LNCaP clone FGC (cell line): ENCODE data around the gene B3GNT7.
"Not testable (repeated sequence)": the region's sequence is repeated elsewhere in the genome, so short reads cannot be mapped to it uniquely, and the experiment has no call there.

Source experiments
- DNase-seq: peaks from one replicate; pipeline ENCODE4 v3.0.0-alpha.2; 2011; ENCODE audit warnings: low read depth
- H3K4me3 ChIP-seq: 2 replicates; pipeline ENCODE4 v1.5.1; 2011; ENCODE audit warnings: mild to moderate bottlenecking, low read depth, low read length, control low read depth
- CTCF ChIP-seq: IDR thresholded peaks from 2 replicates; pipeline ENCODE4 v1.5.1; 2012; ENCODE audit warnings: mild to moderate bottlenecking; ENCODE audit not compliant: control insufficient read depth, insufficient read depth; ENCODE audit errors: extremely low read depth

The B3GNT7 gene

GRCh38 chr2:231422056-231422455 is 26.5 kb downstream of the B3GNT7 start:
- DNase-seq: no peak
- no peak overlapping the region for H3K4me3 ChIP-seq
- no peak for TF ChIP-seq CTCF

- no peak for TF ChIP-seq CTCF
- no peak overlapping the region for H3K4me3 ChIP-seq
These were observed 27.7 kb downstream of the B3GNT7 start for GRCh38 chr2:231423176-231423575.

GRCh38 chr2:231425291-231425810 is 29.8 kb downstream of the B3GNT7 start:
- TF ChIP-seq CTCF: no peak

More at GRCh38 chr2:231423176-231423575, 27.7 kb downstream of the B3GNT7 start:
- DNase-seq: no peak

GRCh38 chr2:231425811-231426703 is 30.5 kb downstream of the B3GNT7 start:
- no peak for DNase-seq
- no peak overlapping the region for H3K4me3 ChIP-seq

More at GRCh38 chr2:231425291-231425810, 29.8 kb downstream of the B3GNT7 start:
- no peak for DNase-seq
- no peak overlapping the region for H3K4me3 ChIP-seq

GRCh38 chr2:231427116-231427515 is 31.6 kb downstream of the B3GNT7 start:
- DNase-seq: no peak
- no peak overlapping the region for H3K4me3 ChIP-seq
- no peak for TF ChIP-seq CTCF

More at GRCh38 chr2:231425811-231426703, 30.5 kb downstream of the B3GNT7 start:
- no peak for TF ChIP-seq CTCF

GRCh38 chr2:231429152-231429551 is 33.6 kb downstream of the B3GNT7 start:
- H3K4me3 ChIP-seq: no peak overlapping the region
- no peak for TF ChIP-seq CTCF
- DNase-seq: no peak

GRCh38 chr2:231429901-231430300 is 34.4 kb downstream of the B3GNT7 start:
- no peak overlapping the region for H3K4me3 ChIP-seq
- no peak for DNase-seq
- no peak for TF ChIP-seq CTCF

GRCh38 chr2:231430437-231430836 is 34.9 kb downstream of the B3GNT7 start:
- not testable (repeated sequence) for H3K4me3 ChIP-seq, DNase-seq
